ENCODE results near the gene OGFOD3.

- TF ChIP-seq EZH2 (IDR thresholded peaks at IDR 0.05; ENCODE audit: insufficient read depth, poor library complexity, severe bottlenecking) (no peak), EZH2phosphoT487 (IDR thresholded peaks at IDR 0.05; ENCODE audit: insufficient read depth, low read depth) (no peak)
These were observed 17.5 kb upstream of the OGFOD3 start for GRCh38 chr17:82435601-82436583.

Data from GM23248 (cell line).